GM23338 (cell line): Measurements from ENCODE around the gene MRPS7. TPM values are rescaled to one million over a fixed set of nuclear protein-coding genes. Genes with fewer than 3 reads are reported as not detected.

Experiments used
- ATAC-seq: fragments of 200-7000 bp; cut with Tn5 transposase; 3 replicates; pipeline ENCODE4 v1.9.1; 2020
- DNase-seq: peaks from one replicate; pipeline ENCODE4 v3.0.0-alpha.2; 2015; ENCODE audit warnings: low spot score
- H2AFZ ChIP-seq: fragments of 200-600 bp; sonication (generic); 2 replicates; pipeline ENCODE4 v1.8.0; 2016; ENCODE audit warnings: antibody characterized with exemption, mild to moderate bottlenecking, moderate library complexity
- H3F3A ChIP-seq: fragments of 200-600 bp; sonication (generic); replicated peaks from 2 replicates; pipeline ENCODE4 v1.8.0; 2017; ENCODE audit warnings: antibody characterized with exemption, mixed run types, low read depth
- H3K27ac ChIP-seq: fragments of 200-600 bp; sonication (generic); 2 replicates; pipeline ENCODE4 v1.6.1; 2016; ENCODE audit warnings: low read depth
- H3K27me3 ChIP-seq: fragments of 200-600 bp; sonication (generic); 2 replicates; pipeline ENCODE4 v1.8.0; 2016; ENCODE audit warnings: mild to moderate bottlenecking, mixed run types, moderate library complexity; ENCODE audit not compliant: insufficient read depth
- H3K36me3 ChIP-seq: fragments of 200-600 bp; sonication (generic); 2 replicates; pipeline ENCODE4 v1.8.0; 2016; ENCODE audit warnings: mild to moderate bottlenecking; ENCODE audit not compliant: insufficient read depth
- H3K4me1 ChIP-seq: fragments of 200-600 bp; sonication (generic); 2 replicates; pipeline ENCODE4 v1.8.0; 2016; ENCODE audit warnings: mild to moderate bottlenecking, moderate library complexity; ENCODE audit not compliant: insufficient read depth
- H3K4me2 ChIP-seq: fragments of 200-600 bp; sonication (generic); 2 replicates; pipeline ENCODE4 v1.7.1; 2017; ENCODE audit warnings: mixed run types
- H3K4me3 ChIP-seq: fragments of 200-600 bp; sonication (generic); 2 replicates; pipeline ENCODE4 v1.6.1; 2016; ENCODE audit warnings: mixed run types
- H3K79me2 ChIP-seq: fragments of 200-600 bp; sonication (generic); replicated peaks from 2 replicates; pipeline ENCODE4 v1.8.0; 2017; ENCODE audit warnings: mild to moderate bottlenecking; ENCODE audit not compliant: insufficient read depth
- H3K9me2 ChIP-seq: fragments of 200-600 bp; sonication (generic); 2 replicates; pipeline ENCODE4 v1.8.0; 2017; ENCODE audit not compliant: insufficient read depth
- H4K20me1 ChIP-seq: fragments of 200-600 bp; sonication (generic); replicated peaks from 2 replicates; pipeline ENCODE4 v1.8.0; 2017; ENCODE audit warnings: mild to moderate bottlenecking; ENCODE audit not compliant: insufficient read depth
- H3K27ac Mint-ChIP-seq: 2 replicates; pipeline ENCODE4 v1.8.0; 2020; ENCODE audit warnings: inconsistent platforms, mild to moderate bottlenecking, moderate library complexity, mixed read lengths
- H3K27me3 Mint-ChIP-seq: 3 replicates; pipeline ENCODE4 v1.8.0; 2022; ENCODE audit warnings: low read depth, mild to moderate bottlenecking, moderate library complexity, mixed read lengths, inconsistent platforms; ENCODE audit not compliant: insufficient read depth, poor library complexity
- H3K36me3 Mint-ChIP-seq: 3 replicates; pipeline ENCODE4 v1.8.0; 2021; ENCODE audit warnings: low read depth, mild to moderate bottlenecking, inconsistent platforms, moderate library complexity, mixed read lengths
- H3K4me1 Mint-ChIP-seq: 3 replicates; pipeline ENCODE4 v1.8.0; 2020; ENCODE audit warnings: mild to moderate bottlenecking, inconsistent platforms, mixed read lengths
- H3K4me3 Mint-ChIP-seq: 3 replicates; pipeline ENCODE4 v1.8.0; 2021; ENCODE audit warnings: moderate library complexity, mild to moderate bottlenecking, inconsistent platforms, mixed read lengths
- H3K9me3 Mint-ChIP-seq: 3 replicates; pipeline ENCODE4 v1.8.0; 2020; ENCODE audit warnings: moderate library complexity, mild to moderate bottlenecking, inconsistent platforms, mixed read lengths
- CREB1 ChIP-seq: fragments of 250-450 bp; sonication (Bioruptor Pico); IDR thresholded peaks from 2 replicates; pipeline ENCODE4 v1.5.0; 2020; ENCODE audit warnings: low read depth, mild to moderate bottlenecking, moderate library complexity
- CTCF ChIP-seq, 2 experiments: fragments of 200-600 bp in 1 of 2; sonication (generic) in 1 of 2; conservative IDR thresholded peaks; 2 replicates each; pipeline versions ENCODE4 v1.5.1 to v1.6.1; 2016 to 2017; ENCODE audit warnings: antibody characterized with exemption in 2 of 2, low read depth in 2 of 2, mild to moderate bottlenecking in 2 of 2, moderate library complexity in 1 of 2
- ETS1 ChIP-seq: IDR thresholded peaks from 2 replicates; pipeline ENCODE4 v1.6.1; 2016; ENCODE audit warnings: antibody characterized with exemption
- EZH2 ChIP-seq: fragments of 200-600 bp; sonication (generic); IDR thresholded peaks from one replicate; pipeline ENCODE4 v1.8.0; 2017; ENCODE audit warnings: antibody characterized with exemption, mild to moderate bottlenecking, low read depth; ENCODE audit not compliant: unreplicated experiment
- EZH2phosphoT487 ChIP-seq: fragments of 200-600 bp; sonication (generic); IDR thresholded peaks from one replicate; pipeline ENCODE4 v1.8.1; 2018; ENCODE audit warnings: antibody characterized with exemption; ENCODE audit not compliant: unreplicated experiment
- JUNB ChIP-seq: IDR thresholded peaks from one replicate; pipeline ENCODE4 v1.6.1; 2016; ENCODE audit warnings: antibody characterized with exemption; ENCODE audit not compliant: unreplicated experiment
- NANOG ChIP-seq: IDR thresholded peaks from 2 replicates; pipeline ENCODE4 v1.6.1; 2016; ENCODE audit warnings: antibody characterized with exemption, borderline replicate concordance
- POLR2AphosphoS5 ChIP-seq: IDR thresholded peaks from 2 replicates; pipeline ENCODE4 v1.6.1; 2016; ENCODE audit warnings: antibody characterized with exemption, low read depth
- REST ChIP-seq: IDR thresholded peaks from one replicate; pipeline ENCODE4 v1.6.1; 2018; ENCODE audit warnings: antibody characterized with exemption; ENCODE audit not compliant: unreplicated experiment
- STAT1 ChIP-seq: IDR thresholded peaks from one replicate; pipeline ENCODE4 v1.6.1; 2016; ENCODE audit warnings: antibody characterized with exemption; ENCODE audit not compliant: unreplicated experiment
- ZNF114 ChIP-seq: fragments of 250-450 bp; sonication (Bioruptor Pico); IDR thresholded peaks from 2 replicates; pipeline ENCODE4 v1.5.0; 2020; ENCODE audit warnings: mild to moderate bottlenecking, moderate library complexity
- ZNF331 ChIP-seq: fragments of 250-450 bp; sonication (Bioruptor Pico); IDR thresholded peaks from 2 replicates; pipeline ENCODE4 v1.5.0; 2020; ENCODE audit warnings: low read depth, mild to moderate bottlenecking, moderate library complexity
- ZNF462 ChIP-seq: fragments of 250-450 bp; sonication (Bioruptor Pico); IDR thresholded peaks from 2 replicates; pipeline ENCODE4 v1.5.0; 2020; ENCODE audit warnings: mild to moderate bottlenecking, moderate library complexity
- polyA plus RNA-seq: library from polyadenylated mRNA; unstranded; fragments of >200 nt; fragmentation: Nextera tagmentation; extraction: Ambion mirVana; gene quantifications from 2 replicates; pipeline ENCODE4 v1.2.1, GENCODE V29; 2016
- total RNA-seq: library from RNA; depleted of rRNA; stranded (reverse); fragments of >200 nt; shearing (Covaris generic); gene quantifications from 2 replicates; pipeline ENCODE4 v1.2.3, GENCODE V29; 2014

The MRPS7 gene
- total and polyA plus RNA-seq, 2 experiments from 2014 or later = 60.6 to 114 TPM

- Mint-ChIP-seq H3K9me3 (no peaks in the 10 kb centered on the region; the same call in 2 of the 3 replicates), H3K4me1 (peaks cover 4% of the 10 kb centered on the region), H3K4me3 (peak overlapping the region; percentile 89), H3K27me3 (peaks cover 6% of the 10 kb centered on the region), H3K36me3 (peaks cover 18% of the 10 kb centered on the region), H3K27ac (no peak overlapping the region)
- peak overlapping the region; percentile 89 for H3K4me2 ChIP-seq
- no peaks in the 10 kb centered on the region for H4K20me1 ChIP-seq
- H3K9me2 ChIP-seq = no peaks in the 10 kb centered on the region
- no peaks in the 10 kb centered on the region; the same call in 1 of the 2 replicates for H3K36me3 ChIP-seq
- no peak for ATAC-seq
- H3K27me3 ChIP-seq = no peaks in the 10 kb centered on the region
- peaks cover 6% of the 10 kb centered on the region for H3K79me2 ChIP-seq
- H3K4me1 ChIP-seq = peaks cover 5% of the 10 kb centered on the region
- H3K27ac ChIP-seq = no peak overlapping the region
- H2AFZ ChIP-seq = peak overlapping the region; percentile 97; the same call in 1 of the 2 replicates
- TF ChIP-seq ETS1 (no peak), REST (no peak), ZNF114 (CRISPR knock-in tag) (no peak), ZNF331 (no peak), CTCF (conservative IDR thresholded peaks at IDR 0.05; ENCODE audit: low read depth in 2 of 2) (no peak), NANOG (no peak), CREB1 (CRISPR knock-in tag) (no peak), POLR2AphosphoS5 (no peak), EZH2phosphoT487 (no peak), ZNF462 (CRISPR knock-in tag) (no peak), JUNB (no peak), STAT1 (no peak), EZH2 (no peak)
- peak overlapping the region; percentile 88 for H3K4me3 ChIP-seq
- H3F3A ChIP-seq = peaks cover 7% of the 10 kb centered on the region; the same call in 1 of the 2 replicates
- DNase-seq = no peak
These were observed 26.7 kb downstream of the MRPS7 start for GRCh38 chr17:75288359-75288758.
